Progenitor cell of endocrine pancreas (in vitro differentiated cells): Measurements from ENCODE around the gene PLCH1. TPM values are rescaled to one million over a fixed set of nuclear protein-coding genes. Genes with fewer than 3 reads are reported as not detected.

Source experiments
- DNase-seq: peaks from one replicate; pipeline ENCODE4 v3.0.0; 2021; ENCODE audit warnings: low spot score; ENCODE audit not compliant: unreplicated experiment
- H3K27ac Mint-ChIP-seq: 2 replicates; pipeline ENCODE4 v1.8.0; 2021; ENCODE audit warnings: mild to moderate bottlenecking, moderate library complexity, mixed read lengths
- H3K27me3 Mint-ChIP-seq: 2 replicates; pipeline ENCODE4 v1.8.0; 2021; ENCODE audit warnings: mixed read lengths
- H3K36me3 Mint-ChIP-seq: 2 replicates; pipeline ENCODE4 v1.8.0; 2022; ENCODE audit warnings: mixed read lengths; ENCODE audit not compliant: insufficient read depth
- H3K4me1 Mint-ChIP-seq: 2 replicates; pipeline ENCODE4 v1.8.0; 2021; ENCODE audit warnings: low read depth, mixed read lengths
- H3K4me3 Mint-ChIP-seq: 2 replicates; pipeline ENCODE4 v1.8.0; 2021; ENCODE audit warnings: low read depth, mild to moderate bottlenecking, moderate library complexity, mixed read lengths
- H3K9me3 Mint-ChIP-seq: 2 replicates; pipeline ENCODE4 v1.8.0; 2021; ENCODE audit warnings: low read depth, mixed read lengths
- total RNA-seq: library from RNA; stranded (reverse); gene quantifications from 2 replicates; pipeline ENCODE4 v1.2.1, GENCODE V29; 2021
- TF ChIP-seq, protein P1 (sequence below): fragments of 200-600 bp; sonication (generic); IDR thresholded peaks from one replicate; pipeline ENCODE4 v1.5.0; 2021; ENCODE audit warnings: antibody characterized with exemption, mild to moderate bottlenecking; ENCODE audit not compliant: unreplicated experiment

Gene PLCH1
- total RNA-seq, 1 donor from 2014 or later = 14.2 TPM

DNA sequence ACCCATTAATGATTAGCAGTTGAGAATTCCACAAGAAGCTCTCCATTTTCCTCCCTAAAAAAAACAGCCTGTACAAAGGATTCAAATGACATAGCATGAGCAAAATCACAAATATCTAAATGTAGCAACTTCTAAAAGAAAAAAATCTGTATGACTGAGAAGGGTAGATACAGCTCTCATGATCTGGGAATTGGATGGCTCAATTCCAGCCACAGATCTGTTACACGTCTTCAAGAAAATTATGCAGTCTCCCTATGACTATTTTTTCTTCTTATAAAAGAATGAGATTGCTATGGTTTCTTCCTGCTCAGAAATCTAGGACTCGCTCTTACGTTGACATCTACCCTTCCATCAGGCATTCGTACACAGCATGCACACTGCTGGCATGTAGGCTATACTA is 71.5 kb downstream of the PLCH1 start:
- Mint-ChIP-seq H3K4me3 (no peak overlapping the region), H3K36me3 (no peaks in the 10 kb centered on the region), H3K9me3 (no peaks in the 10 kb centered on the region), H3K27me3 (no peaks in the 10 kb centered on the region), H3K4me1 (peaks cover 40% of the 10 kb centered on the region), H3K27ac (no peak overlapping the region)
- TF ChIP-seq, protein P1, sequence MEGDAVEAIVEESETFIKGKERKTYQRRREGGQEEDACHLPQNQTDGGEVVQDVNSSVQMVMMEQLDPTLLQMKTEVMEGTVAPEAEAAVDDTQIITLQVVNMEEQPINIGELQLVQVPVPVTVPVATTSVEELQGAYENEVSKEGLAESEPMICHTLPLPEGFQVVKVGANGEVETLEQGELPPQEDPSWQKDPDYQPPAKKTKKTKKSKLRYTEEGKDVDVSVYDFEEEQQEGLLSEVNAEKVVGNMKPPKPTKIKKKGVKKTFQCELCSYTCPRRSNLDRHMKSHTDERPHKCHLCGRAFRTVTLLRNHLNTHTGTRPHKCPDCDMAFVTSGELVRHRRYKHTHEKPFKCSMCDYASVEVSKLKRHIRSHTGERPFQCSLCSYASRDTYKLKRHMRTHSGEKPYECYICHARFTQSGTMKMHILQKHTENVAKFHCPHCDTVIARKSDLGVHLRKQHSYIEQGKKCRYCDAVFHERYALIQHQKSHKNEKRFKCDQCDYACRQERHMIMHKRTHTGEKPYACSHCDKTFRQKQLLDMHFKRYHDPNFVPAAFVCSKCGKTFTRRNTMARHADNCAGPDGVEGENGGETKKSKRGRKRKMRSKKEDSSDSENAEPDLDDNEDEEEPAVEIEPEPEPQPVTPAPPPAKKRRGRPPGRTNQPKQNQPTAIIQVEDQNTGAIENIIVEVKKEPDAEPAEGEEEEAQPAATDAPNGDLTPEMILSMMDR = no peak
- DNase-seq = no peak

GRCh38 chr3:155670335-155670734 is 74.5 kb downstream of the PLCH1 start:
- H3K36me3 Mint-ChIP-seq = no peaks in the 10 kb centered on the region
- DNase-seq = no peak
- H3K27ac Mint-ChIP-seq = no peak overlapping the region
- peaks cover 42% of the 10 kb centered on the region for H3K4me1 Mint-ChIP-seq
- H3K9me3 Mint-ChIP-seq = no peaks in the 10 kb centered on the region
- no peaks in the 10 kb centered on the region for H3K27me3 Mint-ChIP-seq
- H3K4me3 Mint-ChIP-seq = no peak overlapping the region
- TF ChIP-seq, protein P1 = no peak

DNA sequence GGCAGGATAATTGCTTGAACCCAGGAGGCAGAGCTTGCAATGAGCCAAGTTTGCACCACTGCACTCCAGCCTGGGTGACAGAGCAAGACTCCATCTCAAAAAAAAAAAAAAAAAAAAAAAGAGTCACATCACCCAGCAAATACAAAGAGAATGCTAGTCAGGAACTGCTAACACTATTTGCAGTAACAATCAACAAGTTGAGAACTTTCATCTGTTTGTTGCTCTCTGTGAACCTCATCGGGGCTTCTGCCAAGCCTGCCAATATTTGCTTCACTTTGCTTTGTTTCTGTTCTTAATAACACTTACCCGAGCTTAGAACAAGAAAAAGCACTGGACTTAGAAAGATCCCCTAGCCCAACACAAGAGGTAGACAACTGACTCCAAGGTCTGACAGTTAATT is 76.9 kb downstream of the PLCH1 start:
- no peaks in the 10 kb centered on the region for H3K9me3 Mint-ChIP-seq
- H3K36me3 Mint-ChIP-seq = no peaks in the 10 kb centered on the region
- H3K27me3 Mint-ChIP-seq = no peaks in the 10 kb centered on the region
- no peak overlapping the region for H3K27ac Mint-ChIP-seq
- no peak overlapping the region for H3K4me3 Mint-ChIP-seq
- DNase-seq = no peak
- H3K4me1 Mint-ChIP-seq = peaks cover 52% of the 10 kb centered on the region
- TF ChIP-seq, protein P1 = no peak

- Mint-ChIP-seq H3K9me3 (no peaks in the 10 kb centered on the region), H3K4me3 (no peak overlapping the region), H3K4me1 (peaks cover 40% of the 10 kb centered on the region), H3K27ac (peak overlapping the region; percentile 51), H3K27me3 (no peaks in the 10 kb centered on the region), H3K36me3 (no peaks in the 10 kb centered on the region)
- no peak for DNase-seq
- TF ChIP-seq, protein P1 = no peak
Observed at GRCh38 chr3:155664925-155665695, 79.8 kb downstream of the PLCH1 start.

- Mint-ChIP-seq H3K4me3 (no peak overlapping the region), H3K4me1 (peaks cover 37% of the 10 kb centered on the region), H3K36me3 (no peaks in the 10 kb centered on the region), H3K27ac (peak overlapping the region; percentile 58), H3K9me3 (no peaks in the 10 kb centered on the region), H3K27me3 (no peaks in the 10 kb centered on the region)
- TF ChIP-seq, protein P1 = no peak
- no peak for DNase-seq
Observed at GRCh38 chr3:155663467-155664212, 81.2 kb downstream of the PLCH1 start.
